Measurements from ENCODE around the gene REEP2.
A peak's percentile ranks its signal among the peaks of the same experiment; 100 is the strongest.

Gene REEP2

DNA sequence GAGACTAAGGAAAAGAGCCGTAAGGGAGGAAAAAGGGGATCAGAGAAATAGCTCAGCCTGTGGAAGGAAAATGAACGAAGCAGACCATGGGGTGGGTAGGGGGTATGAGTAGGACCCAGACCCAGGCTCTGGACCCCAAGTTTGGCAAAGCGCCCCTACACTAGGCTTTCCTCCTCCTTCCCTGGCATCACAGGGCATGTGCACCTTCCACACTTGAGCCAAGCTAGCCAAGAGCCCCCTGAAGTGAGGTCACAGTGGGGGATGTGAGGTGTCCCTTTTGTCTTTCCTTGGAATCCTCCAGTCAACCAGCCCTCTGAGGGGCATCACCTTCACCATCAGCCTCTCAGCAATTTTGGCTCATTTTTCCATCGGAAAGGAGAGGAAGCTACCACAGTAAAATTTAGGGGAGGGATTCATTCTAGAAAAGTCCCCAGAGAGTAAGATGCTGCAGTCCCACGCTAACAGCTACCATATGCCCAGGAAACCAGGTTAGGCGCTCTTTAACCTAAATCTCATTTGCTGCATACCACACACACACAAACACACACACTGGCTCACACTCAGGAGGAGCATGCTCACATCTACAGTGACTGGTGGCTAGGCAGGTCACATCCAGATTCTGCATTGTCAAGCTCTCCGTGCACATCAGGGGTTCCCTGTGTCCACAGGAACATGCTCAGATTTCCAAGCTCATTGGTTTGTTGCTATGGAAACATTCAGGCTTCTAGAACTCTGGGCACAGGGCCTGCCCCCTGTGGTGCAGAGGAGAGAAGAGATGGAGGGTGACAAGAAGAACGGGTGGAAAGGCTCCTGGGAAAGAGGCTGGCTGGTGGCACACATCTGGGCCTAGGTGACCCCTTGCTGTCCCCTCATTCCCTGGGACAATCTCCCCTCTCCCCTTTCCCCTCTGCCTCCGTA lies 9.9 kb downstream of the REEP2 start:
- no peak for DNase-seq (ENCODE audit: low read depth)

DNA sequence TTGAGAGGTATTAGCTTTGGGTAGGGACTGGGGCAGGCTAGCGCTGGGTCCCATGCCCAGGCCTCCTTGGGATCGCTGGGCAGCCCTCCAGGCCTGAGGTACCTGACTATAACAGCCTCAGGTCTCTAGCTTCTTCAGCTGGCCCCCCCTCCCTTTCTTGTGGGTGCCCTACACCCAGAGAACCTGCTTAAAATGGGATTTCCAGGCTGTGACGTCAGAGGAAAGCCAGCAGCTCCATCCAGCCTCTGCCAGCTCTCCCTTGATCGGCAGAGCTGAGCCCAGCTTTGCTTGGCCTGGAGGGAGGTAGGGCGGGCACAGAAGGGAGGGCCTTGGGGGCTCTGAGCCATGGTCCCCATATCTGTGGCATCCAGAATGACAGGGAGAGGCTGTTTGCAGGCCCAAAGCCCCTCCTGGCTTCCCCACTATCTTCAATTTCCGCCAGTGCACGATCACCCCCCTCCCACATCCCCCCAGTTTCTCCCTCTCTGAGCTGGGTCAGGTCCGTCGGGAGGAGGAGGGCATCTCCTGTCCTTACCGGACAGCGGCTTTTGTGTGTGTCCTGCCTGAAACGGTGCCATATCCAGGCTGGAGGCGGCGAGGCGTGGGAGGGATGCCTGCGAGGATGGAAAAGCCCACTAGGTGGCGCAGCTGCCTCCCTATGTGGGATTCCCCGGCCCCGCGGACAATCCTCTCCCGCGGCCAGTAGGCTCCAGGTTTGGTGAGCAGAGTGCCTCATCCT lies 10.8 kb downstream of the REEP2 start:
- DNase-seq (ENCODE audit: low read depth) = peak; percentile 59

DNA sequence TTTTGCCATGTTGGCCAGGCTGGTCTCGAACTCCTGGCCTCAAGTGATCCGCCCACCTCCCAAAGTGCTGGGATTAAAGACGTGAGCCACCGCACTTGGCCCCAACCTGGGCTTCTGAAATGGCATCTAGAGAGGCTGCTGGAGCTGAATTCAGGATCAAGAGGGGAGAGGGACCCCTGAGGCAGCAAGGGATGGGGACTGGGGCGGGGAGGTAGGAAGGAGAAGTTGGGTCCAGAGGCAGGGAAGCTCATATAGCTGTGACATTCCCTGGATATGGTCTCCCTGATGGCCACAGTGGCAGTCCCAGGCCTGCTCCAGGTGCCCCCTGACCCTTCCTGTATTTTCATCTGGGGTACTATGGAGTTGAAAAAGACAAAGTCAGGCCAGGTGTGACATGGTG lies 12.1 kb downstream of the REEP2 start:
- no peak for DNase-seq (ENCODE audit: low read depth)

DNA sequence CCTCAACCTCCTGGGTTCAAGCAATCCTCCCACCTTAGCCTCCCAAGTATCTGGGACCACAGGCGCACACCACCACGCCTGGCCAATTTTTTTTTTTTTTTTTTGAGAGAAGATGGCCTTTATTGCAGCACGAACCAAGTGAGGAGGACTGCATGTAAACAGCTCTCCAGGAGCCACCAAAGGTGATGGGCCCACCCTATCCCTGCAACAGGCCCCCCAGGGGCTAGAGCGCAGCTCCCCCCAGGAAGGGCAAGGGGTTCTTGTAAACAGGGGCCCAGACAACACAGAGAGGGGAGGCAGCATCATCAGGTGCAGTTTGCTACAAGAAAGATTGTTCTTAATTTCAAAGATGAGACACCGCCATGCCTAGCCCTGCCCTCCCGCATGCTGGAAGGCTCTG lies 13.9 kb downstream of the REEP2 start:
- DNase-seq (ENCODE audit: low read depth) = no peak

DNA sequence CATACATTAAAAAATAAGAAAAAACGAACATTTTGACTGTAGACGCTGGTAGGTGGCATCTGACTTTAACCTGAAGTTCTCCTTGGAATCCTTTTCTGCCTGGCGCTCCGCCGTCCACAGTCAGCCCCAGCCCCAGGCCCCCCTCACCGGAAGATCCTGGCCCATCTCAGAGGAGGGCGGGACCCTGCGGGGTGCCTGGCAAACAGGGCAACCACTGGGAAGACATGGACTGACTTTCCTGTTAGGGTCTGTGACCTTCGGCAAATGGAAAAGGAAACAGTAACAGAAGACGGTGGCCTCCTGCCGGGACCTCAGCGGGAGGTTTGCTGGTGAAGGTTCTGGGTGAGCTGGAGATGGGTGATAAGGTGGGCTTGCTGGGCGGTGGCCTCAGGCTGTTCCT lies 14.7 kb downstream of the REEP2 start:
- no peak for DNase-seq (ENCODE audit: low read depth)

DNA sequence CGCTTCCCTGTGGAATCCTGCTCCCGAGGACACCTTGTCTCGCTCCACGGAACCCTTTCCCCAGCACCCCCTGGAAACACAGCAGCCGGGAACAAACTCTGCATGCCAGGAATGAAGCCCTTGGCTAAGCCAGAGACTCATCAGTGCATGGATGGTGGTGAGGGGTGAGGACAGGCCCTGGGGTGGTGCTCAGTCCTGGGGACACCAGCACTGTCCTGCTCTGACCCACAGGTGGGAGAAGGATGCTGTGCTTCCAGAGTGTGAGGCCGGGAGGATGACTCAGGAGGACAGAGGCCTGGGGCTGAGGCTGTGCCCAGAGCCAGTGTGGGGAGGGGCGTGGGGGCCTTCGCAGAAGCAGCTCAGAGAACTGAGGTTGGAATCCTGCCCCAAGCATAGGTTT lies 15.3 kb downstream of the REEP2 start:
- DNase-seq (ENCODE audit: low read depth) = no peak

DNA sequence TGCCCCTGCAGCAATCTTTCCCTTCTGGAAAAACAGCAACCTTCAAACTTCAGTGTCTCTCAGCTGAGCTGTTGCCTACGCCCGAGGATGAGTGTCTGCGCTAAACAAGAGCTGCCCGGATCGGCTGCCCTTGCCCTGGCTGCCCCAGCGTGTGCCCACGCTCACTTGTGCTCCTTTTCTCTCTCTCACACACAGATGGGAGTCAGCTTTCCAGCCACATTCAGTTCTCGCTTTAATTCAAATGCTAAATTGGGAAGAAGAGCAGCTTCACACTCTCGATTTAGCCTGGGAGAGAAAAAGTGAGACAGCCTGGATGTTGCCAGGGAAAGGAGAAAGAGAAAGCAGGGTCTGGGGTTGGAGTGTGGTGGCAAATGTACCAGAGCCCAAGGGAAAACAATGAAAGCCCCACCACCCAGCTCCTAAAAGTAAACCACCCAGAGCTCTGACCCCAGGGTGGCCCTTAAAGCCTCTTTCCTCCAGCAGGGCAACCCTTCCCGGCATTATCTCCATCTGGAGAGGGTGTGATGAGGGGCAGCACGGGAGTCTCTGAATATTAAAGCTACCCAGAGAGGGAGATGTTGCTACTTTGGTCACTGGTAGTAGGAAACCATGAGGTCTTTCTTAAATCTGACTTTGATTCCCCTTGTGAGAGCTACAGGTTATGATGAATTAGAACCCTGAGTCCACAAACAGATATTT lies 16.5 kb downstream of the REEP2 start:
- no peak for DNase-seq (ENCODE audit: low read depth)

DNA sequence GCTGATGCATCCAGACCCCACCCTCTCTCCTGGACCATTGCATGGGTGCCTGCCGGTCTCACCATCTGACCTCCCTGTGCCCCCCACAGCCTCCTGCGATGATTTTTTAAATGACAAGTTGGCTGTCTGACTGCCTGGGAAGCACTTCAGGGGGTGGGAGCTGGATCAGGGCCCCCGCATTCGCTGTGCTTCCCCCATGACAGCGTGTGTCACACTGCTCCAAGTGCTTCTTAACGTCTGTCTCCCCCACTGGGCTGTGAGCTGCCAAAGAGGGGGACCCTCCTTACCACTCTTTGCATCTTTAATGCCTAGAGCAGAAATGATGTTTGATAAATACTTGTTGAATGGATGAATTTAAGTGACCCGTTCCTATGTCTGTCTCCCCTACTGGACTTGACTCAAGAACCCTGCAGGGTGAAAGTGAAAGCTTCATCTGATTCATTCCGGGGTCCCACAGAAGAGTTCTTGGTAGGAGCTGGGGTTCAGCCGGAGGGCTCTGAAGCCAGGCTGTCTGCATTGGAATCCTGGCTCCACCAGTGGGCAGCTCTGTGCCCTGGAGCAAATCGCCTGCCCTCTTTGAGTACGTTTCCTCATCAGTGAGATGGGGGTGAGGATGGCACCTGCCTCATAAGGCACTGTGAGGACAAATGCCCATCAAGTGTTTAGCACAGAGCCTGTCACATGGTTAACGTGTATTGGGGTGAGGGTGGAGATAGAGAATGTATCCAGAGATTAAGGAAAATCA lies 18.8 kb downstream of the REEP2 start:
- DNase-seq (ENCODE audit: low read depth) = no peak

DNA sequence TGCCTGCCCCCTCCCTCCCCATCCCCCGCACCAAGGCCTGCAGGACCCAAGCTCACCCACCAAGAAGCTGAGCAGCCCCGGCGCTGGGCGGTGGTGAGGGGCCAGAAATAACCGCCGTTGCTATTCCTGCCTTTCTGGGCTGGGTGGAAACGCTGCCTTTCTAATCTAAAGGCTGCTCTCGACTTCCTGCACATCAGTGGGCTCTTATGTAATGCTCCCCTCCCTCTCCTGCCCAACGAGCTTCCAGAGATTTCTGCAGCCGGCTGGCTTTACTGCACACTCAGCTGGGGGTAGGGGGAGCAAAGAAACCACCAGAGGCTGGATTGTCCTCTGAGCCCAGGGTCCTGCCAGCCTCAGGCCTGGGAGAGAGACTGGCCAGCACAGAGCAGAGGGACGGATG lies 19.5 kb downstream of the REEP2 start:
- DNase-seq (ENCODE audit: low read depth) = no peak

DNA sequence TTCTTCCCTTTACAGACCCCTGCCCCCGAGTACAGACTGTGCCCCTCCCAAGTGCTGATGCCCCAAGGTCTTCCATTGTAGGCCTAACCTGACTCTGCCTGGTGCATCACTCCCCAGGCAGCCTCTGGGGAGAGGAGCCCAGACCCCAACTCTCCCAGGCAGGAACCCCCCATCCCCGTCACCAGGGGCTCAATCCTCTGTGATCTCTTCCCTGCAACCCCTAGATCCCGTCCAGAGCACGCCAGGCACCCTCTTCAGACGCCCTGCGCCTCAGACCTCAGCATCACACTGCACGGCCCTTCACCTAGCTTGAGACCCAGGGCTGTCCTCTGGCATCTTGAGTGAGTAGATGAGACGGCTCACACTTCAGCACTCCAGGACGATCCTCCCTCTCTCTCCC lies 20.0 kb downstream of the REEP2 start:
- DNase-seq (ENCODE audit: low read depth) = no peak

DNA sequence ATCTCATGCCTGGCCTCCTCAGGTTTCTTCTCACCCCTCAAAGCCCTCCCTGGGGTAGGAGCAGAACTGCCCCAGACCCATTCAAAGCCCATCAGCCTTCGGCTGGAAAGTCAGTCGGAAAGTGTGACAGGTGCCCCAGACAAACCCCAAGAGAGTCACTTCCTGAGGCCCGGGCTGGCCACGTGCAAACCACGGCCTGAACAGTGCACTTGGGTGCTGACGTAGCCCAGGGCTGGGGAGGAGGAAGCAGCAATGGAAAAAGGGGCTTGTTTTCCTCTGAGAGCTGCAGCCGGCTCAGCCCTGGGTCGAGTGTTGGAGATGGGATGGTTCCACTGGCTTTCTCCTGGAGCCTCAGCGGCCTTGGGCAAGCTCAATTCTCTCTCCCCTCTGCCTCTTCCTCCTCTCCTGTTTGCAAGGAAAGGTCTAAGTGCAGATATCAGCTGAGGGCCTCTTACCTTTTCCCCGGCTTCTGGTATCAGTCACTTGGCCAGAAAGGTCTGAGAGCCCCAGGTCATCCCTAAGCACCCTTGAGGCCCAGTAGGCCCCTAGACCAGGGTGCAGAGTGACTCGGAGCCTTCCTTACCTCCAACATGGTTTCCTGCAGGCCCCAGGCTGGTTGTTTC lies 20.6 kb downstream of the REEP2 start:
- DNase-seq (ENCODE audit: low read depth) = peak; percentile 71

DNA sequence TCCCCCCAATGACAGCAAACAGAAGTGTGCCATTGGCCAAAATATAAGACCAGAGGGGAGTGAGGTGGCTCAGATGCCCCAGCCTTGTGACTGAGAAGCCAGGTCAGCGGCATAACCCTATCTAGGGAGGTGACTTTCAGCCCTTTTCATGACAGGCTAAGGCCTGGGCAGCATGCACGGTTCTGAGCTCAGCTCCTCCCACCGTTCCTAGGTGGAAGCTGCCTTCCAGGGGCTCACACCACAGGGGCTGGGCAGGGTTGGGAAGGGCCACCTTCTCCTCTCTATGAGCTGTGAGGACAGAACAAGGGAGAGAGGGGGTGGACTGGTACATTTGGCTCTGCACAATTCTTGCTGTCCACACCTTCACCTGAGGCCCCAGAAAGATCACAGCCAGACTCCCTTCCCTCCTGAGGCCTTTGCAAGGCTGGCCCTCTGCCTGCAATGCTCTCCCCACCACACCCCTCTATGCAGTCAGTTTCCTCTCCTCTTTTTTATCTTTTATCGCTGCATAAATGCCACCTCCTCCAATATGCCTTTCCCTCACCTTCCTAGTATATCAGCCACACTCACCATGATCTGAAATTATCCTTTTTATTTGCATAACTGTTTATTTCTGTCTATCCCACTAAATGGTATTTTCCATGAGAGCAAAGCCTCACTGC lies 21.3 kb downstream of the REEP2 start:
- DNase-seq (ENCODE audit: low read depth) = no peak

DNA sequence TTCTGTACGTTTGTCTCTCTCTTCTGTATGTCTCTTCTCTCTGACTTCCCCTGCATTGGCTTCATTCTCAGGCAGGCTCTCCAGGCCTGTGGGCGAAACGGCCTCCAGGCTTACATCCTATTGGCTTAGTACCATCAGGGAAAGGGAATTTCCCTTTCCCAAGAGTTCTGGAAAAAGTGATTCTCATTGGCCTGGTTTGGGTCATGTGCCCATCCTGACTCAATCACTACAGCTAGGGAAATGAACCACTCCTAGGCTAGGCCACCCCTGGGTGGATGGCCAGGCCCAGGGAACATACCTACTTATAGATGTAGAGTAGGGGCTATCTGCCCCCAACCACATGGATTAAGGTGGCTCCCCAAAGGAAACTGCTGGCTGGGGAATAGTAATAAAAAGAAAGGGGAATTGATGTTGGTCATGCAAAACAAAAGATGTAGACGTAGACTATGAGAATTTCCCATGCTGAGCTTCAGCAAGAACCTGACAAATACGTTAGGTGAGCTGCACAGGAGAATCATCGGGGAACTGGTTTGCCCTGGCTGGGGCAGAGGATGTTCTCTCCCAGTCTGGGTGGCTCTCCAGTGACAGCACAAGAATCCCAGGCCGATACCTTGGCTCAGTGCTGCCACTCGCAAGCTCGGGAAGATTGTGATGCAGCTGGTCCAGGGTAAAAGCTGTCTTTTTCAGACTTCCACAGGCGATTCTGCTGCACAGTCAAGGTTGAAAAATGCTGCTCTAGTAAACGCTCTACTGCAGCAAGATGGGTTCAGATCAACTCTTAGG lies 22.7 kb downstream of the REEP2 start:
- no peak for DNase-seq (ENCODE audit: low read depth)

DNA sequence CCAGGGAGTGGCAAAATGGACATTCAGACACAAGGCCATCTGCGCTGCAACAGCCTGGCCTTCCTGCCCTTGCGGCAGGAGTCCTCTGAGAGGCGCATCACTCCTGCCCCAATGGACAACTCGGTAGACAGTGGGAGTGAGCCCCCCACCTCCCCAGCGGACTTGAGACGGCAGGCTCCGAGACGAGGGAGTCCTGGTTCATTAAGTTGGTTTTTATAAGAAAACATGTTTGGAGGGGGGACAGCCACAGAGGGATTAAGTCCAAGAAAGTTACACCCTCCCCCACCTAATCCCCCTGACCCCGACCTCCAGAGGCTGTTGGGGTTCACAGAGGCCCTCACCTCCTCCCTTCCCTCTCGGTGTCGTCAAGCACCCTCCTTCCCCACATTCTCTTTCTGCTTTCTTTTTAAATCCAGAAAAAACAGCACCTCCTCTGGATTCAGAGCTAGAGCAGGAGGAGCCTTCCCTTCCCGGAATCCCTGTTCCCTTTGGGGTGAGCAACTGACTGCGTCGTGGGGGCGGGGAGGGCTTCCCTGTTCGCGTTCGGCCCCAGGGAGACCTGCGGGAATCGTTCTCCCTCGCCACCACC lies 24.7 kb downstream of the REEP2 start:
- DNase-seq (ENCODE audit: low read depth) = no peak

DNA sequence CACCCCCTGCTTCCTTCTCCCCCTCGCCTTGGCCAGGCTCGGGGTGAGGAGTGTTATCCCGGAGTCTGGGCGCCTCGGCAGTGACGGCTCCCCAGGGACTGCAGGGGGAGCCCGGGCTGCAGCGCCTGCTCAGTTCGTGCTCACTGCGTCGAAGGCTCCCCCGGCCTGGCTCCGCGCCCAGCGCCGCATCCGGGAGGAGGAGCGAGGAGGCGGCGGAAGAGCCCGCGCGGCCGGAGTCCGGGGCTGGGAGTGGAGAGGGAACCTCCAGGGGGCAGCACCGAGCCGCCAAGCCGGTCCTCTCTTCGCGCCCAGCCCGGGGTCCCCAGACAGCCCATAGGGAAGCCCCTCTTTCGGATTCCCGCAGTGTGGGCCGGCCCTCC lies 25.1 kb downstream of the REEP2 start:
- DNase-seq (ENCODE audit: low read depth) = peak; percentile 88

DNA sequence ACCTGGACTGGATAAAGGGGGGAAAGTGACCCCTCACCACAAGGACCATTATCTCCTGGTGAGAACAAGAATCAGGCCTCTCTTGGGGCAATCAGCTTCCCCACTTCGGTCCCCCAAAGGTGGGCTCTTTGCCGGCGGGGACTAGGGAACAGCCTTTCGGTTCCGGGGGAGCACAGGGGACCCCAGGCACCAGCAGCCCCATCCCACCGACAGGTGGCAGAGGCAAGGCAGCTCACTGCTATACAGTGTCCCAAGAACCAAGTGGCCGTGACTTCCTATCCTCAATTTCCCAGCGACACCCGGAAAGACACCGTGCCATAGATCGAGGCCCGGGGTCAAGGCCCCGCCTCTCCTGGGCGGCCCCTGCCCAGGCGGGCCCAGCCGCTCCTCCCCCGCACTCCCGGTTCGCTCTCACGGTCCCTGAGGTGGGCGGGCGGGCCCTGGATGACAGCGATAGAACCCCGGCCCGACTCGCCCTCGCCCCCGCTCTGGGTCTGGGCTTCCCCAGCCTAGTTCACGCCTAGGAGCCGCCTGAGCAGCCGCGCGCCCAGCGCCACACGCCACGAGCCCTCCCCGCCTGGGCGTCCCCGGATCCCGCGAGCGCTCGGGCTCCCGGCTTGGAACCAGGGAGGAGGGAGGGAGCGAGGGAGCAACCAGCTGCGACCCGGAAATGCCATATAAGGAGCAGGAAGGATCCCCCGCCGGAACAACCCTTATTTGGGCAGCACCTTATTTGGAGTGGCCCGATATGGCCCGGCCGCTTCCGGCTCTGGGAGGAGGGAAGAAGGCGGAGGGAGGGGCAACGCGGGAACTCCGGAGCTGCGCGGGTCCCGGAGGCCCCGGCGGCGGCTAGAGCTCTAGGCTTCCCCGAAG lies 25.8 kb downstream of the REEP2 start:
- peak; percentile 95 for DNase-seq (ENCODE audit: low read depth)

DNA sequence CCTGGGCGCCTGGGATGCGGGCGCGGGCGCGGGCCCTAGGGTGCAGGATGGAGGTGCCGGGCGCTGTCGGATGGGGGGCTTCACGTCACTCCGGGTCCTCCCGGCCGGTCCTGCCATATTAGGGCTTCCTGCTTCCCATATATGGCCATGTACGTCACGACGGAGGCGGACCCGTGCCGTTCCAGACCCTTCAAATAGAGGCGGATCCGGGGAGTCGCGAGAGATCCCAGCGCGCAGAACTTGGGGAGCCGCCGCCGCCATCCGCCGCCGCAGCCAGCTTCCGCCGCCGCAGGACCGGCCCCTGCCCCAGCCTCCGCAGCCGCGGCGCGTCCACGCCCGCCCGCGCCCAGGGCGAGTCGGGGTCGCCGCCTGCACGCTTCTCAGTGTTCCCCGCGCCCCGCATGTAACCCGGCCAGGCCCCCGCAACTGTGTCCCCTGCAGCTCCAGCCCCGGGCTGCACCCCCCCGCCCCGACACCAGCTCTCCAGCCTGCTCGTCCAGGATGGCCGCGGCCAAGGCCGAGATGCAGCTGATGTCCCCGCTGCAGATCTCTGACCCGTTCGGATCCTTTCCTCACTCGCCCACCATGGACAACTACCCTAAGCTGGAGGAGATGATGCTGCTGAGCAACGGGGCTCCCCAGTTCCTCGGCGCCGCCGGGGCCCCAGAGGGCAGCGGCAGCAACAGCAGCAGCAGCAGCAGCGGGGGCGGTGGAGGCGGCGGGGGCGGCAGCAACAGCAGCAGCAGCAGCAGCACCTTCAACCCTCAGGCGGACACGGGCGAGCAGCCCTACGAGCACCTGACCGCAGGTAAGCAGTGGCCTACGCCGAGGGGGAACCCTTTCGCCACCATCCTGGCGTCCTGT lies 26.6 kb downstream of the REEP2 start, which contains the start of gene EGR1:
Gene EGR1 (plus strand): TSS at position 219 of the 864 bp plus-strand sequence. CDS start 283 bp downstream, at position 502.
- peak; percentile 94 for DNase-seq (ENCODE audit: low read depth)

All from T follicular helper cell (primary cell).